IPS-18c (cell line): ENCODE measurements around the gene CNPY4.

Source experiments
- H3K4me3 ChIP-seq: 2 replicates; pipeline ENCODE4 v1.7.0; 2013; ENCODE audit warnings: low read depth, mild to moderate bottlenecking, low read length, moderate library complexity; ENCODE audit not compliant: insufficient read depth
- H3K9me3 ChIP-seq: one replicate; pipeline ENCODE4 v1.6.1; 2013; ENCODE audit warnings: mild to moderate bottlenecking, low read length, moderate library complexity; ENCODE audit not compliant: control insufficient read depth, insufficient read depth

The CNPY4 gene

GRCh38 chr7:100107125-100107737, 12.2 kb upstream of the CNPY4 start:
- H3K4me3 ChIP-seq, result no peak overlapping the region

GRCh38 chr7:100107890-100108289, 11.5 kb upstream of the CNPY4 start:
- Histone ChIP-seq H3K9me3 (no peaks in the 10 kb centered on the region), H3K4me3 (no peak overlapping the region)

More at GRCh38 chr7:100107125-100107737, 12.2 kb upstream of the CNPY4 start:
- no peaks in the 10 kb centered on the region for H3K9me3 ChIP-seq

- Histone ChIP-seq H3K4me3 (no peak overlapping the region), H3K9me3 (no peaks in the 10 kb centered on the region)
Observed at GRCh38 chr7:100109521-100110163, 9.8 kb upstream of the CNPY4 start.

GRCh38 chr7:100111156-100111555, 8.3 kb upstream of the CNPY4 start:
- H3K4me3 ChIP-seq, result no peak overlapping the region

GRCh38 chr7:100111914-100112313, 7.5 kb upstream of the CNPY4 start:
- no peak overlapping the region for H3K4me3 ChIP-seq
- H3K9me3 ChIP-seq, result no peaks in the 10 kb centered on the region

More at GRCh38 chr7:100111156-100111555, 8.3 kb upstream of the CNPY4 start:
- H3K9me3 ChIP-seq, result no peaks in the 10 kb centered on the region

- no peaks in the 10 kb centered on the region for H3K9me3 ChIP-seq
- no peak overlapping the region for H3K4me3 ChIP-seq
Observed at GRCh38 chr7:100115026-100115425, 4.4 kb upstream of the CNPY4 start.

GRCh38 chr7:100118388-100119071, 904 bp upstream of the CNPY4 start:
- no peaks in the 10 kb centered on the region for H3K9me3 ChIP-seq
- peak overlapping the region; percentile 77 for H3K4me3 ChIP-seq

- H3K4me3 ChIP-seq, result peak overlapping the region; percentile 77
- no peaks in the 10 kb centered on the region for H3K9me3 ChIP-seq
Observed at GRCh38 chr7:100119970-100120732, 717 bp downstream of the CNPY4 start.

- no peaks in the 10 kb centered on the region for H3K9me3 ChIP-seq
- H3K4me3 ChIP-seq, result peak overlapping the region; percentile 77; the same call in 1 of the 2 replicates
Observed at GRCh38 chr7:100120733-100121036, 1.3 kb downstream of the CNPY4 start.

GRCh38 chr7:100122067-100122466, 2.6 kb downstream of the CNPY4 start:
- no peak overlapping the region for H3K4me3 ChIP-seq
- no peaks in the 10 kb centered on the region for H3K9me3 ChIP-seq

- Histone ChIP-seq H3K4me3 (no peak overlapping the region), H3K9me3 (no peaks in the 10 kb centered on the region)
Observed at GRCh38 chr7:100122568-100122967, 3.1 kb downstream of the CNPY4 start.

- Histone ChIP-seq H3K9me3 (no peaks in the 10 kb centered on the region), H3K4me3 (no peak overlapping the region)
Observed at GRCh38 chr7:100124301-100125230, 5.1 kb downstream of the CNPY4 start.

GRCh38 chr7:100126239-100126930, 7.0 kb downstream of the CNPY4 start:
- Histone ChIP-seq H3K9me3 (no peaks in the 10 kb centered on the region), H3K4me3 (peak overlapping the region; percentile 90)

- H3K4me3 ChIP-seq, result peak within 1 kb of the TSS; percentile 90
- no peaks in the 10 kb centered on the region for H3K9me3 ChIP-seq
Observed at GRCh38 chr7:100126931-100127865, 7.8 kb downstream of the CNPY4 start, which contains the start of gene MBLAC1. TSS of gene MBLAC1 (plus strand) at chr7:100126967. CDS start at chr7:100127396, 429 bp downstream.

GRCh38 chr7:100127866-100128636, 8.6 kb downstream of the CNPY4 start:
- Histone ChIP-seq H3K4me3 (peak overlapping the region; percentile 90), H3K9me3 (no peaks in the 10 kb centered on the region)
